Activated CD4-positive, alpha-beta T cell treated with anti-CD3 and anti-CD28 coated beads, Interleukin-2, amount 50 U/mL, for 24 hours (primary cell): Measurements from ENCODE around the gene DOCK3.
"Not testable (repeated sequence)": the region's sequence is repeated elsewhere in the genome, so short reads cannot be mapped to it uniquely, and the experiment has no call there.

Experiments
- DNase-seq, 2 donors: peaks; one replicate each; pipeline ENCODE4 v3.0.0-alpha.2; 2020; ENCODE audit warnings: low read depth in 1 of 2, low spot score in 1 of 2

DOCK3 gene

GRCh38 chr3:50650018-50650417 lies 24.7 kb upstream of the DOCK3 start:
- DNase-seq = no peak

GRCh38 chr3:50651445-50651844 lies 23.3 kb upstream of the DOCK3 start:
- DNase-seq = no peak

GRCh38 chr3:50651920-50652529 lies 22.7 kb upstream of the DOCK3 start:
- no peak for DNase-seq

- peak in 1 of 2 donors; percentile 34 for DNase-seq
Observed at GRCh38 chr3:50652709-50653108, 22.0 kb upstream of the DOCK3 start.

GRCh38 chr3:50653937-50654595 lies 20.7 kb upstream of the DOCK3 start:
- DNase-seq = no peak

GRCh38 chr3:50655009-50655830 lies 19.5 kb upstream of the DOCK3 start:
- peak in 1 of 2 donors; percentile 27 for DNase-seq

GRCh38 chr3:50656417-50657195 lies 18.1 kb upstream of the DOCK3 start:
- no peak for DNase-seq

GRCh38 chr3:50657407-50657806 lies 17.3 kb upstream of the DOCK3 start:
- DNase-seq = no peak

GRCh38 chr3:50657816-50658215 lies 16.9 kb upstream of the DOCK3 start:
- no peak for DNase-seq

GRCh38 chr3:50658416-50658815 lies 16.3 kb upstream of the DOCK3 start:
- no peak for DNase-seq

GRCh38 chr3:50658831-50659230 lies 15.9 kb upstream of the DOCK3 start:
- DNase-seq = no peak

GRCh38 chr3:50660386-50660785 lies 14.3 kb upstream of the DOCK3 start:
- DNase-seq = no peak

GRCh38 chr3:50661321-50661837 lies 13.3 kb upstream of the DOCK3 start:
- DNase-seq = no peak

- DNase-seq = no peak
Observed at GRCh38 chr3:50662408-50662807, 12.3 kb upstream of the DOCK3 start.

GRCh38 chr3:50665081-50665840 lies 9.5 kb upstream of the DOCK3 start:
- no peak for DNase-seq

GRCh38 chr3:50665841-50666115 lies 8.9 kb upstream of the DOCK3 start:
- DNase-seq = not testable (repeated sequence)

GRCh38 chr3:50666837-50667236 lies 7.9 kb upstream of the DOCK3 start:
- DNase-seq = no peak

- no peak for DNase-seq
Observed at GRCh38 chr3:50671331-50671730, 3.4 kb upstream of the DOCK3 start.

GRCh38 chr3:50672656-50673055 lies 2.1 kb upstream of the DOCK3 start:
- no peak for DNase-seq

GRCh38 chr3:50673931-50674330 lies 796 bp upstream of the DOCK3 start:
- no peak for DNase-seq
